CD8-positive, alpha-beta memory T cell (primary cell): ENCODE results near the gene PCSK4. TPM values are rescaled to one million over a fixed set of nuclear protein-coding genes. Genes with fewer than 3 reads are reported as not detected.

Source experiments
- CTCF ChIA-PET: fragments of 350-600 bp; sonication (Branson Sonifier 250); formaldehyde crosslinking; loops from one replicate; lab custom pipeline; 2021; ENCODE audit warnings: antibody characterized with exemption; lab: Charles Lee
- POLR2A ChIA-PET: fragments of 350-600 bp; sonication (Branson Sonifier 250); formaldehyde crosslinking; loops from one replicate; lab custom pipeline; 2021; ENCODE audit warnings: antibody characterized with exemption; lab: Charles Lee
- DNase-seq, 5 donors: peaks; one replicate each; pipeline versions ENCODE4 v3.0.0 to v3.0.0-alpha.2; 2020 to 2022; ENCODE audit warnings: mixed read lengths in 1 of 5
- H3K27ac ChIP-seq: one replicate; pipeline ENCODE4 v1.7.0; 2013; ENCODE audit warnings: low read depth, mild to moderate bottlenecking, low read length, moderate library complexity
- H3K27me3 ChIP-seq: 2 replicates; pipeline ENCODE4 v1.7.0; 2013; ENCODE audit warnings: low read length, mild to moderate bottlenecking; ENCODE audit not compliant: insufficient read depth, poor library complexity, severe bottlenecking
- H3K36me3 ChIP-seq: 2 replicates; pipeline ENCODE4 v1.7.0; 2013; ENCODE audit warnings: mild to moderate bottlenecking, low read length, moderate library complexity; ENCODE audit not compliant: insufficient read depth
- H3K4me1 ChIP-seq: 2 replicates; pipeline ENCODE4 v1.7.0; 2013; ENCODE audit warnings: mild to moderate bottlenecking, low read length, moderate library complexity; ENCODE audit not compliant: insufficient read depth
- H3K4me3 ChIP-seq: 2 replicates; pipeline ENCODE4 v1.7.0; 2013; ENCODE audit warnings: mild to moderate bottlenecking, low read length
- H3K9me3 ChIP-seq: 2 replicates; pipeline ENCODE4 v1.7.0; 2013; ENCODE audit warnings: mild to moderate bottlenecking, low read length
- H3K27ac Mint-ChIP-seq, 8 donors: one replicate each; pipeline ENCODE4 v1.8.0; 2020 to 2021; ENCODE audit warnings: mixed read lengths in 8 of 8, mild to moderate bottlenecking in 6 of 8, inconsistent platforms in 3 of 8, moderate library complexity in 3 of 8
- H3K27me3 Mint-ChIP-seq, 2 donors: one replicate each; pipeline ENCODE4 v1.8.0; 2020 to 2021; ENCODE audit warnings: mixed read lengths in 2 of 2, mild to moderate bottlenecking in 1 of 2, moderate library complexity in 1 of 2
- H3K36me3 Mint-ChIP-seq, 3 donors: one replicate each; pipeline ENCODE4 v1.8.0; 2020 to 2021; ENCODE audit warnings: mixed read lengths in 3 of 3, inconsistent platforms in 1 of 3, mild to moderate bottlenecking in 1 of 3
- H3K4me1 Mint-ChIP-seq, 3 donors: one replicate each; pipeline ENCODE4 v1.8.0; 2020 to 2021; ENCODE audit warnings: mixed read lengths in 3 of 3, inconsistent platforms in 1 of 3, mild to moderate bottlenecking in 1 of 3
- H3K4me3 Mint-ChIP-seq, 7 donors: one replicate each; pipeline ENCODE4 v1.8.0; 2020 to 2021; ENCODE audit warnings: mixed read lengths in 7 of 7, mild to moderate bottlenecking in 6 of 7, moderate library complexity in 4 of 7, inconsistent platforms in 2 of 7
- H3K9me3 Mint-ChIP-seq, 5 donors: one replicate each; pipeline ENCODE4 v1.8.0; 2020 to 2022; ENCODE audit warnings: mixed read lengths in 5 of 5, mild to moderate bottlenecking in 3 of 5, moderate library complexity in 2 of 5, inconsistent platforms in 1 of 5
- polyA plus RNA-seq: library from polyadenylated mRNA; unstranded; fragments of 300-500 nt; fragmentation: Illumina TruSeq; gene quantifications from one replicate; pipeline ENCODE4 v1.2.3, GENCODE V29; 2021
- total RNA-seq, 2 experiments: library from RNA; stranded (reverse); gene quantifications; one replicate each; pipeline ENCODE4 v1.2.3, GENCODE V29; 2021

The PCSK4 gene
- total and polyA plus RNA-seq, 3 experiments from 2014 or later, result 1.0 to 1.3 (median 1.0) TPM

GRCh38 chr19:1511318-1512317 lies 21.5 kb upstream of the PCSK4 start:
- CTCF ChIA-PET, result interaction anchor here (0.6 to 1.4 kb wide), 2 partner anchors 40 to 200 kb away, joined by 3 to 5 read pairs; no protein-coding TSS in a partner anchor
- H3K4me3 ChIP-seq, result peak overlapping the region; percentile 47
- POLR2A ChIA-PET, result no interaction called here

DNA sequence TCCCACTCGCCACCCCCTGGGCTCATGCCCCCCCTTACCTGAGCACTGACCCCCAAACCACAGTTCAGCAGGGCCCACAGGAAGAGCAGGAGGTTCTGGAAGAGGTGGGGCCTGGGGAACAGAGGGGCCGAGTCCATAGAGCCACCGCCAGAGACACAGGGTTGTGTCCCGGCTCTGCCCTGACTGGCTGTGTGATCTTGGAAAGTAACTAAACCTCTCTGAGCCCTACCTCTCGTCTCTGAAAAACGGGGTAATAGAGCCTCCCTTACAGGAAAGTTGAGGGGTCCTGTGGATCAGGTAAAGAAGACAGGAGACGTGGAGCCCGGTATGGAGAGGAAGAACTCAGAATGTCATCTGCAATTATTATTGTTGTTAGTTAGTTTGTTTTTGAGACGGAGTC lies 20.7 kb upstream of the PCSK4 start:
- peaks cover 16% of the 10 kb centered on the region for H3K4me1 ChIP-seq
- H3K27ac ChIP-seq, result no peak overlapping the region
- Mint-ChIP-seq H3K4me3 (peak overlapping the region in 2 of 7 donors; percentile 68 to 72), H3K4me1 (peaks cover 15 to 18% (median 16%) of the 10 kb centered on the region in 3 donors), H3K27me3 (peaks cover 10 to 29% of the 10 kb centered on the region in 2 donors), H3K27ac (peak overlapping the region in 1 of 8 donors; percentile 70), H3K36me3 (no peaks in the 10 kb centered on the region), H3K9me3 (no peaks in the 10 kb centered on the region)
- H3K27me3 ChIP-seq, result no peaks in the 10 kb centered on the region
- H3K4me3 ChIP-seq, result no peak overlapping the region
- DNase-seq, result no peak
- no peaks in the 10 kb centered on the region for H3K36me3 ChIP-seq
- H3K9me3 ChIP-seq, result no peaks in the 10 kb centered on the region
- ChIA-PET POLR2A (no interaction called here), CTCF (no interaction called here)

More at GRCh38 chr19:1511318-1512317, 21.5 kb upstream of the PCSK4 start:
- H3K9me3 Mint-ChIP-seq, result no peaks in the 10 kb centered on the region
- H3K27me3 ChIP-seq, result no peaks in the 10 kb centered on the region
- H3K4me1 Mint-ChIP-seq, result peaks cover 12 to 16% (median 14%) of the 10 kb centered on the region in 3 donors
- H3K27ac ChIP-seq, result no peak overlapping the region
- no peak overlapping the region for H3K27ac Mint-ChIP-seq
- H3K4me3 Mint-ChIP-seq, result peak overlapping the region; percentile 44 to 75 (median 68)
- H3K4me1 ChIP-seq, result peaks cover 16% of the 10 kb centered on the region
- no peaks in the 10 kb centered on the region for H3K36me3 ChIP-seq
- H3K9me3 ChIP-seq, result no peaks in the 10 kb centered on the region
- no peaks in the 10 kb centered on the region for H3K36me3 Mint-ChIP-seq
- no peak for DNase-seq
- peaks cover 10 to 30% of the 10 kb centered on the region in 2 donors for H3K27me3 Mint-ChIP-seq

DNA sequence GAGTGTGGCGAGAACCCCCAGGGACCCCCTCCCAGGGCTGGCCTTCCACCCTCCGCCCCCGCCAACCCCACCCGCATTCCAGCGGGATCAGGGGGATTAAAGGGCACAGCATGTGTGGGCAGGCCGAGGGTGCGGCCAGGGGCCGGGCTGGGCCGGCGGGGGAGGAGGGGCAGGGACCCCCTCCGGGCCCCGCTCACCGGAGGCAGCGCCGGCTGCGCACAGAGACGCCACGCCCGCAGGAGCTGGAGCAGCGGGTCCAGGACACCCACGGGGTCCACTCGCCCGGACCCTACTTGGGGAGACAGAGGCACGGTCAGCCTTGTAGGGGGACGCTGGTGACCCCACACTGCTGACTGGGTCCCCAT lies 20.3 kb upstream of the PCSK4 start:
- no peak overlapping the region for H3K27ac ChIP-seq
- H3K4me1 Mint-ChIP-seq, result peaks cover 16 to 21% (median 18%) of the 10 kb centered on the region in 3 donors
- H3K36me3 ChIP-seq, result no peaks in the 10 kb centered on the region
- ChIA-PET POLR2A (no interaction called here), CTCF (no interaction called here)
- no peak overlapping the region for H3K4me3 ChIP-seq
- H3K4me3 Mint-ChIP-seq, result no peak overlapping the region
- no peaks in the 10 kb centered on the region for H3K27me3 ChIP-seq
- H3K4me1 ChIP-seq, result peaks cover 16% of the 10 kb centered on the region
- H3K9me3 Mint-ChIP-seq, result no peaks in the 10 kb centered on the region
- H3K9me3 ChIP-seq, result no peaks in the 10 kb centered on the region
- no peak overlapping the region for H3K27ac Mint-ChIP-seq
- peaks cover 14 to 32% of the 10 kb centered on the region in 2 donors for H3K27me3 Mint-ChIP-seq
- no peaks in the 10 kb centered on the region for H3K36me3 Mint-ChIP-seq
- DNase-seq, result no peak

GRCh38 chr19:1509602-1510441 lies 19.7 kb upstream of the PCSK4 start:
- Mint-ChIP-seq H3K27me3 (peaks cover 17 to 34% of the 10 kb centered on the region in 2 donors), H3K36me3 (no peaks in the 10 kb centered on the region), H3K4me1 (peaks cover 16 to 21% (median 18%) of the 10 kb centered on the region in 3 donors), H3K9me3 (no peaks in the 10 kb centered on the region), H3K27ac (peak overlapping the region in 2 of 8 donors; percentile 48 to 84), H3K4me3 (peak overlapping the region in 1 of 7 donors; percentile 20)
- POLR2A ChIA-PET, result interaction anchor here (0.6 to 0.7 kb wide), 2 partner anchors 41 to 50 kb away, joined by 5 to 6 read pairs; no protein-coding TSS in a partner anchor
- H3K9me3 ChIP-seq, result no peaks in the 10 kb centered on the region
- peaks cover 16% of the 10 kb centered on the region for H3K4me1 ChIP-seq
- CTCF ChIA-PET, result interaction anchor here (1.0 kb wide), 1 partner anchor 316 kb away, joined by 4 read pairs; no protein-coding TSS in a partner anchor
- no peak overlapping the region for H3K27ac ChIP-seq
- H3K27me3 ChIP-seq, result no peaks in the 10 kb centered on the region
- H3K36me3 ChIP-seq, result no peaks in the 10 kb centered on the region
- DNase-seq, result no peak
- no peak overlapping the region for H3K4me3 ChIP-seq

DNA sequence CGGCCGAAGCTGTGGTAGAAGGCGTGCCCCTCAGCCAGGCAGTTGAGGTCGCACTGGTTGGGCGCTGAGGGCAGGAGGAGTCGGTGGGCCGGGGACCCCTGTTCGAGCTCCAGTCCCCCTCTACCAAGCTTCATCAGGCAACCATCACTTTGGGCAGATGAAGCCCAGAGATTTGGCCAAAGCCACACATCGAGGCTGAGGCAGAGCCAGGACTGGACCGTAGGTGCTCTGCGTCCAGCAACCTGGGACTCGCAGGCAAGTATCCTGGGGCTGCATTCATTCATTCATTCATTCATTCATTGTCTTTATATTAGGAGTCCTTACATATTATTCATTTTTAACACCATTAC lies 18.3 kb upstream of the PCSK4 start:
- H3K36me3 ChIP-seq, result no peaks in the 10 kb centered on the region
- H3K9me3 ChIP-seq, result no peaks in the 10 kb centered on the region
- peaks cover 15 to 34% of the 10 kb centered on the region in 2 donors for H3K27me3 Mint-ChIP-seq
- H3K27me3 ChIP-seq, result peaks cover 6% of the 10 kb centered on the region
- DNase-seq, result no peak
- peaks cover 16 to 21% (median 18%) of the 10 kb centered on the region in 3 donors for H3K4me1 Mint-ChIP-seq
- H3K27ac ChIP-seq, result no peak overlapping the region
- H3K4me1 ChIP-seq, result peaks cover 18% of the 10 kb centered on the region
- no peaks in the 10 kb centered on the region for H3K36me3 Mint-ChIP-seq
- ChIA-PET POLR2A (no interaction called here), CTCF (no interaction called here)
- no peaks in the 10 kb centered on the region for H3K9me3 Mint-ChIP-seq
- H3K27ac Mint-ChIP-seq, result peak overlapping the region in 3 of 8 donors; percentile 38 to 72 (median 64)
- no peak overlapping the region for H3K4me3 ChIP-seq
- H3K4me3 Mint-ChIP-seq, result peak overlapping the region in 3 of 7 donors; percentile 28 to 39 (median 33)

DNA sequence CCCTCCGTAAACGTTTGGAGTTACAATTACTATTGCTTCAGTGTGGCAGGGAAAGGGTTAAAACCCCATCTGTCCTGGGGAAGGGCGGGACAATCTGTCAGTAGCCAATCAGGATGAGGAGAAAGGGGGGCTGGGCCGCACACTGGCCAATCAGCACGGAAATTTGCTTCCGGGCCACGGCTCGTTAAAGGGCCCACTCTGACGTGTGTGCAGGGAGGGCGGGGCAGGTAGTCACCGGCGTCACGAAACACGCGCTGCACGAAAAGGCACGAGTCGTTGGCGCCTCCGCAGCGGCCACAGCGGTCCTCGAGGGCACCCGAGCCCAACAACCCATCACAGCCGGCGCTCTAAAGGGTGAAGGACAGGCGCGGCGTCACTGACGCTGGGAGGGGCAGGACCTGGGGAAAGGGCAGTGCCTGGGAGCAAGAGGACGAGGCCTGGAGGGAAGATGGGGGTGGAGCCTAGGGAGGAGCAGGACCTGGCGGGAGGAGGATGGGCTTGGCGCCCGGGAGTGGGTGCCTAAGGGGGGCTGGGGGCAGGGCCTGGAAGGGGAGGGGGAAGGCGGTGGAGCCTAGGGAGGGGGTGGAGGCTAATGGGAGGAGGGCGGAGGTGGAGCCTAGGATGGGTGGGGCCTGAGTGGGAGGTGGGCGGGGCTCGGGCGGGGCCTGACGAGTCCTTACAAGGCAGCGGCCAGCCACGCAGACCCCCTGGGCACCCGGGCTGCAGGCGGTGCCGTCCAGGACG lies 17.8 kb upstream of the PCSK4 start:
- peaks cover 24% of the 10 kb centered on the region for H3K4me1 ChIP-seq
- ChIA-PET CTCF (no interaction called here), POLR2A (no interaction called here)
- H3K4me3 Mint-ChIP-seq, result peak overlapping the region; percentile 79 to 86 (median 83)
- H3K4me3 ChIP-seq, result peak overlapping the region; percentile 54
- no peaks in the 10 kb centered on the region for H3K36me3 Mint-ChIP-seq
- H3K4me1 Mint-ChIP-seq, result peaks cover 16 to 21% (median 18%) of the 10 kb centered on the region in 3 donors
- H3K9me3 Mint-ChIP-seq, result no peaks in the 10 kb centered on the region
- no peaks in the 10 kb centered on the region for H3K9me3 ChIP-seq
- H3K27me3 Mint-ChIP-seq, result peaks cover 15 to 37% of the 10 kb centered on the region in 2 donors
- H3K27ac Mint-ChIP-seq, result peak overlapping the region; percentile 69 to 92 (median 82)
- H3K27ac ChIP-seq, result peak overlapping the region; percentile 80
- peak; percentile 84 to 93 (median 89) for DNase-seq
- H3K36me3 ChIP-seq, result no peaks in the 10 kb centered on the region
- peaks cover 9% of the 10 kb centered on the region for H3K27me3 ChIP-seq

DNA sequence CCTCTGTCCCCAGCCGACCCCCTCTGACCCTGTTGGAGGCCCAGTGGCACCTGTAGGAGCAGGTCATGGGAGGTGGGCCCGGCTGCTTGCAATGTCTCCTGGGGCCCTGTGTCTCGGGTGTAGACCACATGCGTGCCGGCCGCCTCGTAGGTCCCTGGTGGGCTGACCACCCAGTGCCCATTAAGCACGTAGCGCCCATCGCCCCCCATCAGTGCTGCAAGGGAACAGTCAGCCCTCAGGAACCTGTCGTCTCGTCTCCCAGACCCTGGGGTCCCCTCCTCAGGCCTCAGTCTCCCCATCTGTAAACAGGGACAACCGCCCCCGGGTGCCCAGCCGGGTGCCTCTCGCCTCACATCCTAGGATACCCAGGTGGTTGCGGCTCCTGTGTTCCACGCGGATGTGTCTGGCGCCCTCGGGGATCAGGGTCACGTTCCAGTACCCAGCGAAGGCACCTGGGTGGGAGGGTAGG lies 17.1 kb upstream of the PCSK4 start:
- DNase-seq, result no peak
- no peaks in the 10 kb centered on the region for H3K9me3 Mint-ChIP-seq
- H3K36me3 ChIP-seq, result no peaks in the 10 kb centered on the region
- peaks cover 13 to 20% (median 18%) of the 10 kb centered on the region in 3 donors for H3K4me1 Mint-ChIP-seq
- peak overlapping the region in 3 of 8 donors; percentile 57 to 90 (median 70) for H3K27ac Mint-ChIP-seq
- H3K27me3 ChIP-seq, result peaks cover 9% of the 10 kb centered on the region
- ChIA-PET POLR2A (no interaction called here), CTCF (no interaction called here)
- peak overlapping the region in 4 of 7 donors; percentile 79 to 84 (median 83) for H3K4me3 Mint-ChIP-seq
- peaks cover 18% of the 10 kb centered on the region for H3K4me1 ChIP-seq
- peak overlapping the region; percentile 54 for H3K4me3 ChIP-seq
- no peaks in the 10 kb centered on the region for H3K9me3 ChIP-seq
- no peaks in the 10 kb centered on the region for H3K36me3 Mint-ChIP-seq
- peak overlapping the region; percentile 80 for H3K27ac ChIP-seq
- peaks cover 16 to 41% of the 10 kb centered on the region in 2 donors for H3K27me3 Mint-ChIP-seq
